HepG2 (cell line): ENCODE results near the gene AIP. TPM values are rescaled to one million over a fixed set of nuclear protein-coding genes. Genes with fewer than 3 reads are reported as not detected.

ENCODE experiments used
- CEBPB ChIP-seq: IDR thresholded peaks from 2 replicates; pipeline ENCODE4 v1.6.1; 2011; ENCODE audit warnings: low read depth, low read length, improper control_type of control experiment, borderline replicate concordance
- ELF3 ChIP-seq: IDR thresholded peaks from 2 replicates; pipeline ENCODE4 v1.6.1; 2016; ENCODE audit warnings: missing genetic modification reagents, missing compliant biosample characterization
- FOXC1 ChIP-seq: sonication (generic); formaldehyde crosslinking; IDR thresholded peaks from 2 replicates; pipeline ENCODE4 v1.8.0; 2022; ENCODE audit warnings: mild to moderate bottlenecking, missing genetic modification reagents, borderline replicate concordance
- NR3C1 ChIP-seq: sonication (generic); formaldehyde crosslinking; IDR thresholded peaks from 2 replicates; pipeline ENCODE4 v1.4.0; 2020; ENCODE audit warnings: missing genetic modification reagents
- PBX3 ChIP-seq: sonication (generic); formaldehyde crosslinking; IDR thresholded peaks from 2 replicates; pipeline ENCODE4 v1.8.1; 2023; ENCODE audit warnings: missing genetic modification reagents, inconsistent platforms, borderline replicate concordance
- RERE ChIP-seq: IDR thresholded peaks from 2 replicates; pipeline ENCODE4 v1.6.1; 2016; ENCODE audit warnings: low read depth, missing genetic modification reagents, missing compliant biosample characterization
- TARDBP ChIP-seq: sonication (generic); formaldehyde crosslinking; IDR thresholded peaks from 2 replicates; pipeline ENCODE4 v1.8.0; 2022; ENCODE audit warnings: mild to moderate bottlenecking, missing genetic modification reagents
- ZBED4 ChIP-seq: sonication (generic); formaldehyde crosslinking; IDR thresholded peaks from 2 replicates; pipeline ENCODE4 v1.4.0; 2020; ENCODE audit warnings: missing genetic modification reagents, borderline replicate concordance
- ZFP1 ChIP-seq: IDR thresholded peaks from 2 replicates; pipeline ENCODE4 v1.6.1; 2016
- ZNF543 ChIP-seq: sonication (generic); formaldehyde crosslinking; IDR thresholded peaks from 2 replicates; pipeline ENCODE4 v1.4.0; 2020; ENCODE audit warnings: mild to moderate bottlenecking, missing genetic modification reagents
- ZNF557 ChIP-seq: sonication (generic); formaldehyde crosslinking; IDR thresholded peaks from 2 replicates; pipeline ENCODE4 v1.4.0; 2020; ENCODE audit warnings: missing genetic modification reagents
- ZNF713 ChIP-seq: sonication (generic); formaldehyde crosslinking; IDR thresholded peaks from 2 replicates; pipeline ENCODE4 v1.4.0; 2020; ENCODE audit warnings: mild to moderate bottlenecking, missing genetic modification reagents
- polyA plus RNA-seq, 8 experiments: library from polyadenylated mRNA; depleted of rRNA in 3 of 8; stranded (reverse) in 7 of 8; unstranded in 1 of 8; fragments of >200 nt; fragmentation: Illumina TruSeq in 4 of 8; extraction: Trizol in 4 of 8; gene quantifications; 2 replicates each; pipeline versions ENCODE4 v1.2.1 to v1.2.3, GENCODE V29; 2011 to 2016; ENCODE audit warnings: low read depth in 4 of 8, missing spikeins in 1 of 8, mixed read lengths in 1 of 8; ENCODE audit not compliant: insufficient read depth in 1 of 8
- total RNA-seq, 5 experiments: library from RNA; depleted of rRNA; stranded (reverse); fragments of >200 nt; fragmentation: Illumina TruSeq; extraction: Trizol; gene quantifications; 2 replicates each; pipeline ENCODE4 v1.2.3, GENCODE V29; 2016; ENCODE audit warnings: low read depth in 1 of 5
- TF ChIP-seq, protein P1 (sequence below): sonication (generic); formaldehyde crosslinking; IDR thresholded peaks from 2 replicates; pipeline ENCODE4 v1.4.0; 2020; ENCODE audit warnings: missing genetic modification reagents
- TF ChIP-seq, protein P2 (sequence below): sonication (generic); formaldehyde crosslinking; conservative IDR thresholded peaks from 2 replicates; pipeline ENCODE4 v1.4.0; 2020; ENCODE audit warnings: mild to moderate bottlenecking, missing genetic modification reagents, moderate library complexity

The AIP gene
- total and polyA plus RNA-seq, 2 of the 13 experiments (the other 11 are each of a cell fraction or from before 2014, with no cell fraction given) = 51.8 to 110 TPM

- TF ChIP-seq PBX3 (CRISPR knock-in tag) (peak; percentile 45; the same call in 1 of the 2 replicates), TARDBP (CRISPR knock-in tag) (no peak), RERE (CRISPR knock-in tag) (no peak), CEBPB (no peak), ZNF557 (CRISPR knock-in tag) (no peak), ZNF713 (CRISPR knock-in tag) (no peak), ZFP1 (CRISPR knock-in tag) (no peak), ZNF543 (CRISPR knock-in tag) (no peak), FOXC1 (no peak), NR3C1 (CRISPR knock-in tag) (no peak), ZBED4 (CRISPR knock-in tag) (no peak), ELF3 (CRISPR knock-in tag) (0 out of 2 replicates have a peak, but pooled peaks have one; percentile 13)
- TF ChIP-seq, protein P1, sequence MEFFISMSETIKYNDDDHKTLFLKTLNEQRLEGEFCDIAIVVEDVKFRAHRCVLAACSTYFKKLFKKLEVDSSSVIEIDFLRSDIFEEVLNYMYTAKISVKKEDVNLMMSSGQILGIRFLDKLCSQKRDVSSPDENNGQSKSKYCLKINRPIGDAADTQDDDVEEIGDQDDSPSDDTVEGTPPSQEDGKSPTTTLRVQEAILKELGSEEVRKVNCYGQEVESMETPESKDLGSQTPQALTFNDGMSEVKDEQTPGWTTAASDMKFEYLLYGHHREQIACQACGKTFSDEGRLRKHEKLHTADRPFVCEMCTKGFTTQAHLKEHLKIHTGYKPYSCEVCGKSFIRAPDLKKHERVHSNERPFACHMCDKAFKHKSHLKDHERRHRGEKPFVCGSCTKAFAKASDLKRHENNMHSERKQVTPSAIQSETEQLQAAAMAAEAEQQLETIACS (CRISPR knock-in tag) = no peak
- TF ChIP-seq, protein P2, sequence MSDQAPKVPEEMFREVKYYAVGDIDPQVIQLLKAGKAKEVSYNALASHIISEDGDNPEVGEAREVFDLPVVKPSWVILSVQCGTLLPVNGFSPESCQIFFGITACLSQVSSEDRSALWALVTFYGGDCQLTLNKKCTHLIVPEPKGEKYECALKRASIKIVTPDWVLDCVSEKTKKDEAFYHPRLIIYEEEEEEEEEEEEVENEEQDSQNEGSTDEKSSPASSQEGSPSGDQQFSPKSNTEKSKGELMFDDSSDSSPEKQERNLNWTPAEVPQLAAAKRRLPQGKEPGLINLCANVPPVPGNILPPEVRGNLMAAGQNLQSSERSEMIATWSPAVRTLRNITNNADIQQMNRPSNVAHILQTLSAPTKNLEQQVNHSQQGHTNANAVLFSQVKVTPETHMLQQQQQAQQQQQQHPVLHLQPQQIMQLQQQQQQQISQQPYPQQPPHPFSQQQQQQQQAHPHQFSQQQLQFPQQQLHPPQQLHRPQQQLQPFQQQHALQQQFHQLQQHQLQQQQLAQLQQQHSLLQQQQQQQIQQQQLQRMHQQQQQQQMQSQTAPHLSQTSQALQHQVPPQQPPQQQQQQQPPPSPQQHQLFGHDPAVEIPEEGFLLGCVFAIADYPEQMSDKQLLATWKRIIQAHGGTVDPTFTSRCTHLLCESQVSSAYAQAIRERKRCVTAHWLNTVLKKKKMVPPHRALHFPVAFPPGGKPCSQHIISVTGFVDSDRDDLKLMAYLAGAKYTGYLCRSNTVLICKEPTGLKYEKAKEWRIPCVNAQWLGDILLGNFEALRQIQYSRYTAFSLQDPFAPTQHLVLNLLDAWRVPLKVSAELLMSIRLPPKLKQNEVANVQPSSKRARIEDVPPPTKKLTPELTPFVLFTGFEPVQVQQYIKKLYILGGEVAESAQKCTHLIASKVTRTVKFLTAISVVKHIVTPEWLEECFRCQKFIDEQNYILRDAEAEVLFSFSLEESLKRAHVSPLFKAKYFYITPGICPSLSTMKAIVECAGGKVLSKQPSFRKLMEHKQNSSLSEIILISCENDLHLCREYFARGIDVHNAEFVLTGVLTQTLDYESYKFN (CRISPR knock-in tag) = no peak
Measured at GRCh38 chr11:67507864-67508485, 25.1 kb downstream of the AIP start, which contains the start of gene CDK2AP2 (continued).
